ENCODE data around the gene EIF2D.

EIF2D gene

DNA sequence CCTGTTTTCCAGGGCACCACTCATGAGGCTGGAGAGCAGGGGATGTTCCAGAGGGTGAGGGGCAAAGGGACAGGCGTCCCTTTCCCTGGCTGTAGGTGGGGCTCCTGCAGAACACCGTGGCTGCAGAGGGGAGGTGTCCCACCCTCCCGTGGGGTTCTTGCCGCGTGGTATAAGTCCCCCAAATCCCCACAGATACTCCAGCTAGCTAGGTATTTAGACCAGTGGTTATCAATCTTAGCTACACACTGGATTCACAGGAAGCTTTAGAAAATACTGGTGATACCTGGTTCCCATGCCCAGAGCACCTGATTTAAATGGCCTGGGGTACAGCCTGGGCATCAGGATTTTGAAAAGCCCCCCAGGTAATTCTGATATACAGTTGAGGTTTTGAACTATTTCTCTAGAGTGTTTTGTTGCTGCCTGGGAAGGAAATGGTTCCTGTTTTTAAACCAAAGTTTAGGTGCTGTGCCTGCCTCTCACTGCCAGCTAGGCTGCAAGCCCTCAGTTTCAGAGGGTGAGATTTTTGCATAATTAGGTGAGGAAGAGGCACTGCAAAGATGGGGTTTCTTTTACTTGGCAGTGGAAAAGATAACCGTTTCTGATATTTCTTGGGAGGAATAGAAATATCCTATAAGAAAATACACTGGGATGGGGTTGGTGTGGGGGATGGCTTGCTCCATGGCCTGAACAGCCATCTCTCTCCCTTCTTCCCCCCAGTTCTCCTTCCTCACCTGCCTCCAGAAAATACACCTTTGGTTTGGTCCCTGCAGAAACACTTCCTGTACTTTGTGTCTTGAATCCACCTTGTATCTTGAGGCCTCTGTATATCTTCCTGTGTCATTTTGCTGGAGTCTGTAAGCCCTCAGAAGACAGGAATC, 53.2 kb downstream of the EIF2D start:
- H3K4me3 ChIP-seq (ENCODE audit: low read length) = peak overlapping the region; percentile 86
- no peak for TF ChIP-seq ZNF274 (IDR thresholded peaks at IDR 0.05; ENCODE audit: low read depth, low read length)

GRCh38 chr1:206557636-206558473, 54.4 kb downstream of the EIF2D start:
- H3K4me3 ChIP-seq (ENCODE audit: low read length) = peak overlapping the region; percentile 86
- no peak for TF ChIP-seq ZNF274 (IDR thresholded peaks at IDR 0.05; ENCODE audit: low read depth, low read length)

GRCh38 chr1:206556750-206557635, 55.3 kb downstream of the EIF2D start:
- TF ChIP-seq ZNF274 (IDR thresholded peaks at IDR 0.05; ENCODE audit: low read depth, low read length) = no peak
- peak overlapping the region; percentile 86 for H3K4me3 ChIP-seq (ENCODE audit: low read length)

GRCh38 chr1:206556047-206556749, 56.1 kb downstream of the EIF2D start:
- H3K4me3 ChIP-seq (ENCODE audit: low read length) = peak overlapping the region; percentile 86; the same call in 1 of the 2 replicates
- no peak for TF ChIP-seq ZNF274 (IDR thresholded peaks at IDR 0.05; ENCODE audit: low read depth, low read length)

DNA sequence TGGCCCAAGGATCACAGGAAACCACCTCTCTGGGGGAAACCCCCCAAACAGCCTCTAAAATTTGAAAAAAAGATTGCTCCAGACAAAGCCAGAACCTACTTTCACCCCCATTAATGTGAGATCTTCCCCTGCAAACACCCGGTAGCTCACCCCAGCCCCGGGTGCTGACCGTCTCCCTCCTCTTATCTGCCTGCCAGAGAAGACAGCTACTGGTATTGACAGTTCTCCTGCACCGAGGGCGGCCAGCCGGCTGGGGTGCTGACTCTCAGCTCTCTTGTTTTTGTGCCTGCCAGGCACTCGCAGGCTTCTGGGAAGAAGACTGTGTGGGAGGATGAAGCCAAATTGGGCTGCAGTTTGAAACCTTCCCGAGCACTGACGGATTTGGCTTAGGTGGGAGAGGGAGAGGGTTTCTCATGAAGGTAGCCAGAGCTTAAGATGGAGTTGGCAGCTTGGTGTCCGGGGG, 56.8 kb downstream of the EIF2D start:
- H3K4me3 ChIP-seq (ENCODE audit: low read length) = no peak overlapping the region; the same call in 1 of the 2 replicates
- TF ChIP-seq ZNF274 (IDR thresholded peaks at IDR 0.05; ENCODE audit: low read depth, low read length) = no peak

- no peak overlapping the region for H3K4me3 ChIP-seq (ENCODE audit: low read length)
- no peak for TF ChIP-seq ZNF274 (IDR thresholded peaks at IDR 0.05; ENCODE audit: low read depth, low read length)
These were observed 57.4 kb downstream of the EIF2D start for GRCh38 chr1:206554701-206555472.

GRCh38 chr1:206554211-206554610, 58.1 kb downstream of the EIF2D start:
- TF ChIP-seq ZNF274 (IDR thresholded peaks at IDR 0.05; ENCODE audit: low read depth, low read length) = no peak
- no peak overlapping the region for H3K4me3 ChIP-seq (ENCODE audit: low read length)

DNA sequence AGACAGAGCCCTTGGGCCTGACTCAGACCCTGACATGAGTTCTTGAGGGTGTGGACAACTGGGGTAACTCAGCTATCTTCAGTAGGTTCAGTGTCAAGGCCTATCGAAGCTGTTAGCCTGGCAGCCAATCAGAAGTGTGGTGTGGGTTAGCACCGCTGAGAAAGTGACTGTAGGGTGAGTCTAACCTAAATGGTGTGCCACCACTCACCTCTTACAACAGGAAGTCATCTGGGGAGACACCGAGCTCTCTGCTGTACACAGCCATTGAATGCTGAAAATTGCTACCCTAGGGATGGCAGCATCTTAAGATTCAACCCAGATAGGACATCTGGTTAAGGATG, 60.3 kb downstream of the EIF2D start:
- no peak for TF ChIP-seq ZNF274 (IDR thresholded peaks at IDR 0.05; ENCODE audit: low read depth, low read length)
- no peak overlapping the region for H3K4me3 ChIP-seq (ENCODE audit: low read length)

DNA sequence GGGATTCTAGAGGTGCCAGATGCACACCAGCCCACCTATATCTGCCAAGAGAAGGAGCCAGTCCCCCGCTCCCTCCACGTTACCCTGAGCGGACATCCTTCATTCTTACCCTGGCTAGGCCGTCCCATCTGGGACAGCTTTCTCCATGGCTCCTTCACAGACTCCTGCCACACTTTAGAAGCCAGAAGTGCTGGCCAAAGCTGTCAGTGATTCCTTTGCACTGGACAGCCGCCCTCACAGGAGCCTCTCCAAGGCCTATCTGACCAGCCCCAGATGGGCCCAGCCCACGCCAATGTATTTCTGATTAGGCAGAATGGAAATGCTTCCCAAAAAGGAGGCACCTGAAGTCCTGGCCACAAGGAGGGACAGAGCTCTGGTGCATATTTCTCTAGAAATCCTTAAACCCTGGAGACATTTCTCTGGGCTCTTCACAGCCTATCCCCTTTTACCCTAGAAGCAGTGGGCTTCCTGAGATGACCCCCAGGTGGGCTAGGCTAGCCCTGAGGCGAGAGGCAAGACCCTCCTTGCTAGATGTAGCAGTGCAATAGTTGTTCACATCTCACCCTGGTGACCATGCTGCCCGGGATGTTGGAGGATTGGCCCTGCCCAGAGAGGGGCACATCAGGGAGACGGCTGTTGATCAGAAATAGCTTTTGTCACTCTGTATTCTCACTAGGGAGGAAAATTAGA, 60.8 kb downstream of the EIF2D start:
- H3K4me3 ChIP-seq (ENCODE audit: low read length) = no peak overlapping the region
- no peak for TF ChIP-seq ZNF274 (IDR thresholded peaks at IDR 0.05; ENCODE audit: low read depth, low read length)

GRCh38 chr1:206550446-206550845, 61.8 kb downstream of the EIF2D start:
- no peak for TF ChIP-seq ZNF274 (IDR thresholded peaks at IDR 0.05; ENCODE audit: low read depth, low read length)
- H3K4me3 ChIP-seq (ENCODE audit: low read length) = no peak overlapping the region

GRCh38 chr1:206547104-206547503, 65.2 kb downstream of the EIF2D start:
- TF ChIP-seq ZNF274 (IDR thresholded peaks at IDR 0.05; ENCODE audit: low read depth, low read length) = no peak

DNA sequence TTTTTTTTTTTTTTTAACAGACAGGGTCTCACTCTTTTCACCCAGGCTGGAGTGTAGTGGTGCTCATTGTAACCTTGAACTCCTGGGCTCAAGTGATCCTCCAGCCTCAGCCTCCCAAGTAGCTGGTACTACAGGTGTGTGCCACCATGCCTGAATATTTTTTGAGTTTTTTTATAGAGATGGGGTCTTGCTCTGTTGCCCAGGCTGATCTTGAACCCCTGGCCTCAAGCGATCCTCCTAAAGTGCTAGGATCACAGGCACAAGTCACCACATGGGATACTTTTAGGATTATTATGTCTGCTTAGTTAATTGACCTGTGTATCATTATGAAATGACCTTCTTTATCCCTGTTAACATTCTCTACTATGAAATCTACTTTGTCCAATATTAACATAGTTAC, 66.9 kb downstream of the EIF2D start:
- H3K4me3 ChIP-seq (ENCODE audit: low read length) = no peak overlapping the region
- TF ChIP-seq ZNF274 (IDR thresholded peaks at IDR 0.05; ENCODE audit: low read depth, low read length) = no peak

More at GRCh38 chr1:206547104-206547503, 65.2 kb downstream of the EIF2D start:
- H3K4me3 ChIP-seq (ENCODE audit: low read length) = no peak overlapping the region
